Astrocyte (in vitro differentiated cells and primary cell): ENCODE results near the gene ADGRB3. TPM values are rescaled to one million over a fixed set of nuclear protein-coding genes. Genes with fewer than 3 reads are reported as not detected.

ENCODE experiments used
- DNase-seq: peaks from one replicate; pipeline ENCODE4 v3.0.0-alpha.2; 2010; ENCODE audit warnings: low read depth
- FAIRE-seq: peaks from 2 replicates; lab custom pipeline; 2011; peaks lifted over from hg19 to GRCh38; lab: Jason Lieb, UNC
- H2AFZ ChIP-seq: 2 replicates; pipeline ENCODE4 v1.6.0; 2012; ENCODE audit warnings: low read depth, low read length, inconsistent platforms
- H3K27ac ChIP-seq: 2 replicates; pipeline ENCODE4 v1.5.1; 2011; ENCODE audit warnings: low read depth, low read length, inconsistent platforms
- H3K27me3 ChIP-seq: 2 replicates; pipeline ENCODE4 v1.6.0; 2011; ENCODE audit warnings: low read length, inconsistent platforms; ENCODE audit not compliant: insufficient read depth
- H3K36me3 ChIP-seq: 2 replicates; pipeline ENCODE4 v1.5.1; 2011; ENCODE audit warnings: low read length, inconsistent platforms; ENCODE audit not compliant: insufficient read depth
- H3K4me1 ChIP-seq: 2 replicates; pipeline ENCODE4 v1.5.1; 2011; ENCODE audit warnings: low read length, inconsistent platforms; ENCODE audit not compliant: insufficient read depth
- H3K4me2 ChIP-seq: 2 replicates; pipeline ENCODE4 v1.6.0; 2012; ENCODE audit warnings: low read length, inconsistent platforms
- H3K4me3 ChIP-seq: 2 replicates; pipeline ENCODE4 v1.5.1; 2011; ENCODE audit warnings: low read depth, mild to moderate bottlenecking, low read length, inconsistent platforms; ENCODE audit not compliant: insufficient read depth
- H3K79me2 ChIP-seq: 2 replicates; pipeline ENCODE4 v1.6.0; 2012; ENCODE audit warnings: mild to moderate bottlenecking, low read length, inconsistent platforms; ENCODE audit not compliant: insufficient read depth
- H3K9ac ChIP-seq: 2 replicates; pipeline ENCODE4 v1.6.0; 2012; ENCODE audit warnings: mild to moderate bottlenecking, low read length, inconsistent platforms
- H3K9me3 ChIP-seq: 2 replicates; pipeline ENCODE4 v1.5.1; 2012; ENCODE audit warnings: low read depth, mild to moderate bottlenecking, low read length, inconsistent platforms; ENCODE audit not compliant: insufficient read depth
- H4K20me1 ChIP-seq: 2 replicates; pipeline ENCODE4 v1.6.0; 2012; ENCODE audit warnings: low read length, inconsistent platforms; ENCODE audit not compliant: insufficient read depth
- H3K27ac Mint-ChIP-seq: one replicate; pipeline ENCODE4 v1.8.0; 2021; ENCODE audit warnings: mild to moderate bottlenecking, mixed read lengths; ENCODE audit not compliant: unreplicated experiment
- H3K27me3 Mint-ChIP-seq: one replicate; pipeline ENCODE4 v1.8.0; 2021; ENCODE audit warnings: low read depth, mixed read lengths; ENCODE audit not compliant: unreplicated experiment
- H3K36me3 Mint-ChIP-seq: one replicate; pipeline ENCODE4 v1.8.0; 2021; ENCODE audit warnings: low read depth, mixed read lengths; ENCODE audit not compliant: unreplicated experiment
- H3K4me1 Mint-ChIP-seq: one replicate; pipeline ENCODE4 v1.8.0; 2021; ENCODE audit warnings: low read depth, mixed read lengths; ENCODE audit not compliant: unreplicated experiment
- H3K4me3 Mint-ChIP-seq: one replicate; pipeline ENCODE4 v1.8.0; 2021; ENCODE audit warnings: mild to moderate bottlenecking, moderate library complexity, mixed read lengths; ENCODE audit not compliant: unreplicated experiment
- H3K9me3 Mint-ChIP-seq: one replicate; pipeline ENCODE4 v1.8.0; 2021; ENCODE audit warnings: mild to moderate bottlenecking, mixed read lengths; ENCODE audit not compliant: unreplicated experiment
- CTCF ChIP-seq: IDR thresholded peaks from 2 replicates; pipeline ENCODE4 v1.5.1; 2011; ENCODE audit warnings: low read depth, mild to moderate bottlenecking, inconsistent platforms, low read length, moderate library complexity; ENCODE audit not compliant: insufficient read depth
- EZH2 ChIP-seq: IDR thresholded peaks from 2 replicates; pipeline ENCODE4 v1.6.1; 2012; ENCODE audit warnings: mild to moderate bottlenecking, low read length, inconsistent platforms; ENCODE audit not compliant: insufficient read depth
- total RNA-seq: library from RNA; stranded (reverse); gene quantifications from 2 replicates; pipeline ENCODE4 v1.2.1, GENCODE V29; 2021

ADGRB3 gene
- total RNA-seq, 1 donor from 2014 or later = 0.77 TPM

GRCh38 chr6:69063401-69063800, 428.3 kb downstream of the ADGRB3 start:
- no peak overlapping the region for H3K4me2 ChIP-seq
- peaks cover 12% of the 10 kb centered on the region for H3K4me1 Mint-ChIP-seq
- no peaks in the 10 kb centered on the region for H3K36me3 Mint-ChIP-seq
- H3K27ac ChIP-seq = no peak overlapping the region
- no peaks in the 10 kb centered on the region for H3K4me1 ChIP-seq
- H3K9me3 ChIP-seq = no peaks in the 10 kb centered on the region
- TF ChIP-seq CTCF = no peak
- no peak for TF ChIP-seq EZH2
- no peaks in the 10 kb centered on the region for H3K36me3 ChIP-seq
- peak overlapping the region; percentile 56 for H3K27ac Mint-ChIP-seq
- no peak overlapping the region for H2AFZ ChIP-seq
- H3K4me3 Mint-ChIP-seq = no peak overlapping the region
- H3K9me3 Mint-ChIP-seq = no peaks in the 10 kb centered on the region
- H3K27me3 Mint-ChIP-seq = no peaks in the 10 kb centered on the region
- H3K4me3 ChIP-seq = no peak overlapping the region
- no peaks in the 10 kb centered on the region for H4K20me1 ChIP-seq
- no peak for FAIRE-seq
- no peak for DNase-seq
- H3K9ac ChIP-seq = no peak overlapping the region
- no peaks in the 10 kb centered on the region for H3K79me2 ChIP-seq
- no peaks in the 10 kb centered on the region for H3K27me3 ChIP-seq

DNA sequence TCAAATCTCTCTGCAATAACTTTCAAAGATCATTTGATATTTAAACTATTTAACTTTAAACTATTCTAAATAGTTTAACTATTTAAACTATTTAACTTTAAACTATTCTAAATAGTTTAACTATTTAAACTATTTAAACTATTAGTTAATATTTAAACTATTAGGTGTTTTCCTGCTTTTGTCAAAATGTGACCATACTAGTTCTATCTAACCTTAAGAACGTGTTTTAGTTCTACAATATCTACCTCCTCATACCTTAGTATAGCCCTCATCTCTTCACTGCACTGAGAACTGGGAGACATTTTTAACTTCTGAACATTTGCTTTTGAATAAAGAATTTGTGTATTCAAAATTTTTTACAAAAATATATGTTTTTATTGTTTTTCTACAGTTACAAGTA, 429.1 kb downstream of the ADGRB3 start:
- DNase-seq = no peak
- H3K79me2 ChIP-seq = no peaks in the 10 kb centered on the region
- no peaks in the 10 kb centered on the region for H3K9me3 Mint-ChIP-seq
- H3K27me3 Mint-ChIP-seq = no peaks in the 10 kb centered on the region
- H3K36me3 ChIP-seq = no peaks in the 10 kb centered on the region
- H3K9ac ChIP-seq = no peak overlapping the region
- H3K36me3 Mint-ChIP-seq = no peaks in the 10 kb centered on the region
- H2AFZ ChIP-seq = no peak overlapping the region
- no peak for TF ChIP-seq EZH2
- TF ChIP-seq CTCF = no peak
- H3K4me3 ChIP-seq = no peak overlapping the region
- FAIRE-seq = no peak
- H3K27ac ChIP-seq = no peak overlapping the region
- H4K20me1 ChIP-seq = no peaks in the 10 kb centered on the region
- H3K27ac Mint-ChIP-seq = no peak overlapping the region
- H3K27me3 ChIP-seq = no peaks in the 10 kb centered on the region
- H3K4me1 ChIP-seq = no peaks in the 10 kb centered on the region
- H3K4me1 Mint-ChIP-seq = peaks cover 12% of the 10 kb centered on the region
- no peak overlapping the region for H3K4me2 ChIP-seq
- H3K4me3 Mint-ChIP-seq = no peak overlapping the region
- no peaks in the 10 kb centered on the region for H3K9me3 ChIP-seq

- H3K4me3 ChIP-seq = no peak overlapping the region
- DNase-seq = no peak
- Mint-ChIP-seq H3K27ac (no peak overlapping the region), H3K9me3 (no peaks in the 10 kb centered on the region), H3K4me3 (no peak overlapping the region), H3K36me3 (no peaks in the 10 kb centered on the region), H3K27me3 (no peaks in the 10 kb centered on the region), H3K4me1 (peaks cover 15% of the 10 kb centered on the region)
- no peaks in the 10 kb centered on the region for H3K79me2 ChIP-seq
- H3K4me2 ChIP-seq = no peak overlapping the region
- no peak overlapping the region for H3K9ac ChIP-seq
- no peaks in the 10 kb centered on the region for H3K4me1 ChIP-seq
- no peak overlapping the region for H3K27ac ChIP-seq
- no peaks in the 10 kb centered on the region for H3K9me3 ChIP-seq
- TF ChIP-seq EZH2 (no peak), CTCF (no peak)
- H3K36me3 ChIP-seq = no peaks in the 10 kb centered on the region
- no peaks in the 10 kb centered on the region for H4K20me1 ChIP-seq
- no peak for FAIRE-seq
- no peaks in the 10 kb centered on the region for H3K27me3 ChIP-seq
- H2AFZ ChIP-seq = no peak overlapping the region
Observed at GRCh38 chr6:69069881-69070280, 434.8 kb downstream of the ADGRB3 start.
